Activated naive CD4-positive, alpha-beta T cell treated with Interleukin-2 at 50 U/mL for 16 hours (primary cell): Measurements from ENCODE around the gene KATNAL1.
"Not testable (repeated sequence)": the region's sequence is repeated elsewhere in the genome, so short reads cannot be mapped to it uniquely, and the experiment has no call there.

ENCODE experiments used
- DNase-seq: peaks from one replicate; pipeline ENCODE4 v3.0.0-alpha.2; 2020

Gene KATNAL1

DNA sequence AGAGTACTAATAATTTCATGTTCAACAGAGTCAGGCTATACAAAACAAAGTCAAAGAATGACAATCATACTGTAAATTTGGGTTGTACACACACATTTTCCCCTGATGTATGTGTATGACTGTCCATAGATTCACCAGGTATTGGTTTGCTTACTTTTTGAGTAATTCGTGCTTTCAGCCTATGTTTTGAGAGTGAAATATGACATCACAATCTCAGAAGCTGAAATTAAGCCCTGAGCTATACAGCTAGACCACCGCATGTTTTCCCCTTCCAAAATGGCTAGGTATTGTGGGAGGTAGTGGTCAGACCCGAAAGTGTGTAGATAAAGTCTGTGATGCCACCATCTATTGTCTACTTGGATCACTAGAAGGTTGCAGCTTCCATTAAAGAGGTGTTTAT lies 102.8 kb downstream of the KATNAL1 start:
- DNase-seq = no peak

DNA sequence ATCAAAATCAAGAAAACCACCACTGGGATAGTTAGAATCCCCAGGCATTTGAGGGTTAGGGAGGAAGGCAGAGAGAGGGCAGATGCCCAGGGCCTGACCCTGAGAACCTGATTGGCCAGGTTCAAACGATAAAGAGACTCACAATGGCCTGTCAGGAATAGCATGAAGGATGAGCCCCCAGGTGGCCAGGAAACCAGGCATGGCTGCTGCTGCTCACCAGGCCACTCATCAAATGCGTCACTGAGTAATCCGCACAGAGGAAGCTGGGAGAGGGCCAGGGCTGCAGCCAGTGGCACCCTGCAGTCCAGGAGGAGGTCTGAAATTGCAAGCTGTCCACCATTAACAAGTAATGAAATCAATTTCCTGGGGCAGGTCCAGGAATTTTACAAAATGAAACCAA lies 111.3 kb downstream of the KATNAL1 start:
- no peak for DNase-seq

GRCh38 chr13:30194906-30195305 lies 112.4 kb downstream of the KATNAL1 start:
- DNase-seq = no peak

GRCh38 chr13:30193279-30194234 lies 113.8 kb downstream of the KATNAL1 start:
- no peak for DNase-seq

DNA sequence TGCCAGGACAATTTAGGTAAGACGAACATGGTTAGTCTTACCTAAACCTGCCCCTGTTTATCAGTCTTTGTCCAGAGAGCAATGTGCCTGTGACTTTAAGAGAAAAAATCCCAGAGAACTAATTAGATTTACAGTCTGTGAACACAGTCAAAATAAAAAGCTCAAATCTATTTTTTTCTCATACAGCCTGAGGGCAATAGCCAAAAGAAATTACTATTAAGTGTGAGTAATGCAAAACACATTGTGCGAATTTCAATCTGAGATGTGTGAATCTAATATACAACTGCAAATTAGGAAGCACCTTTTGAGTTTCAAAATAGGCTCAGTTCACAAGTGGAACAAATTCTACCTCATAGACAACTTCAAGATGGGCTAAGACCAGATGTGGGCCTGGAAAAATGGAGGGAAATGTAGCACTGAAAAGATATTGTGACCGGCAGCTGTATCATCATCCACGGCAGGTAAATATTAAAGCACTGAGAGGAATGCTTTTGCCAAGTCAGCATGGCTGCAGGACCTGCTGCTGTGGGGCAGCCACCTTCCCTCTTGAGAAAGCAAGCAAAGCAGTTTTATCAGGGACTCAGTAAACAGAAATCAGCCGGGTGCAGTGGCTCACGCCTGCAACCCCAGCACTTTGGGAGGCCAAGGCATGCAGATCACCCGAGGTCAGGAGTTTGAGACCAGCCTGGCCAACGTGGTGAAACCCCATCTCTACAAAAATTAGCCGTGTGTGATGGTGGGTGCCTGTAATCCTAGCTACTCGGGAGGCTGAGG lies 114.8 kb downstream of the KATNAL1 start:
- no peak for DNase-seq

- DNase-seq = no peak
Observed at GRCh38 chr13:30191491-30192100, 115.8 kb downstream of the KATNAL1 start.

GRCh38 chr13:30186634-30187415 lies 120.5 kb downstream of the KATNAL1 start:
- DNase-seq = no peak

GRCh38 chr13:30181888-30182651 lies 125.3 kb downstream of the KATNAL1 start:
- no peak for DNase-seq

GRCh38 chr13:30179597-30180276 lies 127.6 kb downstream of the KATNAL1 start:
- DNase-seq = no peak

DNA sequence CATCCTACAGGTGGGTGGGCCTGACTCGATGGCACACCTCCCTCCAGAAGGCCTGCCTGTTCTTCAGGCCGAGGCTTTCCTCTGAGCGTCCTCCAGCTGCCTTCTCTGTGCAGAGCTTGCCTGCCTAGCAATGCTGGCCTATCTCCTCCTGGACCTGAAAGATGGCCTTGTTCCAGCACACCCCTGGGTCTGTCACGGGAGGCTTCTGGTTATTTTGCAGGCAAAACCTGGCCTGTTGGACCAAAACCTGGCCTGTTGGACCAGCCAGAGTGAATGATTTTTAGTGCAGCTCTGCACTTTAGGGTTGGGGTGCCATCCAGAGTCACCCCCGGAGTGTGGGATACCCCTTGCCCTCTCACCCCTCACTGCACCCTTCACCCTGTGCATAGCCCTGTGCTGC lies 128.4 kb downstream of the KATNAL1 start:
- no peak for DNase-seq

GRCh38 chr13:30175166-30175565 lies 132.2 kb downstream of the KATNAL1 start:
- DNase-seq = no peak

DNA sequence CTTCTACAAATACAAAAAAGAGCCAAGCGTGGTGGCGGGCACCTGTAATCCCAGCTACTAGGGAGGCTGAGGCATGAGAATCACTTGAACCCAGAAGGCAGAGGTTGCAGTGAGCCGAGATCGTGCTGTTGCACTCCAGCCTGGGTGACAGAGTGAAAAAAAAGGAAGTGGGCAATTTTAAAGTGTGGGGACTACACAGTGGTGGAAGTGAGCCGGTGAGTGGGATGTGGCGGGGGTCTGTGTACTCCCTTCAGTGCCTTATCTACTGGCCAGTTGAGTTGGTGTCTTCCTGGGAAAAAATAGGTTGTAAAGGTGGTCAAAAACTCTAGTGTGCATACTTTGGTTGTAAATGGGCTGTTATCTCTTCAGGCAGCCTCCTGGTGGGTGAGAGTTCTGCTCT lies 133.1 kb downstream of the KATNAL1 start:
- DNase-seq = not testable (repeated sequence)

GRCh38 chr13:30173303-30173610 lies 134.1 kb downstream of the KATNAL1 start:
- DNase-seq = no peak

- DNase-seq = no peak
Observed at GRCh38 chr13:30172593-30173302, 134.6 kb downstream of the KATNAL1 start.

GRCh38 chr13:30170569-30170968 lies 136.8 kb downstream of the KATNAL1 start:
- no peak for DNase-seq

DNA sequence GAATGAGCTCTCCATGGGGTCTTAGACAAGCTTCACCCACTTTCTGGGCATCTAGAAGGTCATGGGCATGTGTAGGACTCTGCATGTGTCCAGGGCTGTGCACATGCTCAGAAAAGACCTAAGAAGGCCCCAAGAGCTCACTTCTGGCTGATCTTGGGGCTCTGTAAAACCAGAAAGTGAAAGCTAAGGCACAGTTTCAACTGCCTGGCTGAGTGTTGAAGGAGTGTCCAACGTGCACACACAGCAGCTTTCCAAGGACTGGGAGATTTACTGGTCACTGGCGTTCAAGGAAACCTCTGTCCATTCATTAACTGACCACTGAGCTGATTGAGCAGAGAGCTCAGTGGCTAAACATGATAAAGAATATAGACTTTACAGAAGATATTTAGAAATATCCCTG lies 137.9 kb downstream of the KATNAL1 start:
- DNase-seq = no peak

- no peak for DNase-seq
Observed at GRCh38 chr13:30165796-30166195, 141.6 kb downstream of the KATNAL1 start.

GRCh38 chr13:30165071-30165470 lies 142.3 kb downstream of the KATNAL1 start:
- DNase-seq = no peak

- no peak for DNase-seq
Observed at GRCh38 chr13:30164146-30164545, 143.2 kb downstream of the KATNAL1 start.

GRCh38 chr13:30163441-30163840 lies 143.9 kb downstream of the KATNAL1 start:
- no peak for DNase-seq

- DNase-seq = peak; percentile 62
Observed at GRCh38 chr13:30159446-30159839, 147.9 kb downstream of the KATNAL1 start.
